AG20443 (cell line): ENCODE data around the gene LDLRAD4.
A peak's percentile ranks its signal among the peaks of the same experiment; 100 is the strongest.
"Not testable (repeated sequence)": the region's sequence is repeated elsewhere in the genome, so short reads cannot be mapped to it uniquely, and the experiment has no call there.

Source experiments
- DNase-seq: peaks from one replicate; pipeline ENCODE4 v3.0.0; 2012; ENCODE audit warnings: low spot score, mixed read lengths

LDLRAD4 gene

DNA sequence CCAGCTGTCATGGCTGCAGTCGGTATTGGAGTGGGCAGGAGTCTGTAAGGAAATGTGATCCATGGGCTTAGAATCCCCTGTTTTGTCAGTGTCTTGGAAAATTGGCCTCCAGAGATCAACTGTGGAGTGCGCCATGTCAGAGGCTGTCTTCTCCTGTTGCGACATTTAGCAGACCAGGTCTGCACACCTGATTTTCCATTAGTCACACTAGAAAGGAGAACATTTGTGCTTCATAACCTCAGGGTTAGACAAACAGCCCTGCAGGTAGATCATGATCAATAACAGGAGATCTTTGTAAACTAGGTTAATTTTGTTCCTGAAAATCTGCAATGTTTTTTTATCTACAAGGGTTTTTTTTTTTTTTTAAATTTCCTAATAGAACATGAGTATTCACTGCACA lies 28.0 kb downstream of the LDLRAD4 start:
- DNase-seq = no peak

DNA sequence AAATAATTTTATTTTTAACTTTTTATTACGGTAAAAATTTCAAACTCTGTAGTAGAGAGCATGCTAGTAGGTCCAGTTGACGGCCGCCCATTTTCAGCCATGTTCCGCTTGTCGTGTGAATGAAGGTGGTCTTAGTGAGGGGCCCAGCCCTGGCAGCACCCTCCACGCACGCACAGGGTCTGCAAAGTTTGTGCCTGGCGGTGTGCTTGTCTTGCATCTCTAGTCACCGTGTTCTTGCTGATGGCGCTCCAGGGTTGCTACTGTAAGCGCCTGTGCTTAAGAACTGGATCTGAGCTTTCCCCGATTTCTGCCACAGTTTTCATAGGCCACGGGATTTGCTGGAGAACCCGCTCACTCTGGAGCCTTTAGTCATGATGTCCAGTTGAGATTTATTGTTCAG lies 28.9 kb downstream of the LDLRAD4 start:
- no peak for DNase-seq

DNA sequence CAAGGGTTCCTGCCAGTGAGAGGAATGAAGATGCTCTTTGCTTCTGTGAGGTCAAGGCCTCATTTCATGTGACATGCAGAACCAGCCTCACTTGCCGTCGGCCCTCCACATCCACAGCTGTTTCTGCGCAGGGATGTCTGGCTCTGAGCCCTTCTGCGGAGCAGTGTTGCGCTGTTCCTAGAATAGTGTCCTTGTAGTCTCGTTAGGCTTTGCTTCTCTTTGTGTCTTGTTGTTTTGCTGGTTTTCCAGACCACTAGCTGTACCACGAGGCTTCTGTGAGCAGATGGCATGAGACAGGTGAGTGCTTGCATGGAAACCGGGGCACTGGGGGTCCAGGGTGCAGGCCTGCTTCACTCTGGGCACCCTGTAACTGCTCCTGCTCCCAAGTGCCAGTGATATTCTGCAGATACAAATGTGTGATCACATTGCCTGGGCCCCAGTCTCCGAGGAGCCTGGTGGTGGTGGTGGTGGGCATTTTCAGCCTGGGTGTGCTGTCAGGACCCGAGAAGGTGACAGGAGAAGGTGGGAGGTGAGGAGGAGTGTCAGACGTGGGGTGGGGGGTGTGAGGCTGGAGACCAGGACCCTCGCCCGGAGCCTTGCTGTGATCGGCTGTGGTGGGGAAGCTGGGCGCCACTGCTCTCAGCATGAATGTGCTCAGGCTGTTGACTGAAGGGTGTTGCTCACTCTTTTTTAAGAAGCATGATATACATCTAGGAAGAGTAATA lies 34.3 kb downstream of the LDLRAD4 start:
- no peak for DNase-seq

DNA sequence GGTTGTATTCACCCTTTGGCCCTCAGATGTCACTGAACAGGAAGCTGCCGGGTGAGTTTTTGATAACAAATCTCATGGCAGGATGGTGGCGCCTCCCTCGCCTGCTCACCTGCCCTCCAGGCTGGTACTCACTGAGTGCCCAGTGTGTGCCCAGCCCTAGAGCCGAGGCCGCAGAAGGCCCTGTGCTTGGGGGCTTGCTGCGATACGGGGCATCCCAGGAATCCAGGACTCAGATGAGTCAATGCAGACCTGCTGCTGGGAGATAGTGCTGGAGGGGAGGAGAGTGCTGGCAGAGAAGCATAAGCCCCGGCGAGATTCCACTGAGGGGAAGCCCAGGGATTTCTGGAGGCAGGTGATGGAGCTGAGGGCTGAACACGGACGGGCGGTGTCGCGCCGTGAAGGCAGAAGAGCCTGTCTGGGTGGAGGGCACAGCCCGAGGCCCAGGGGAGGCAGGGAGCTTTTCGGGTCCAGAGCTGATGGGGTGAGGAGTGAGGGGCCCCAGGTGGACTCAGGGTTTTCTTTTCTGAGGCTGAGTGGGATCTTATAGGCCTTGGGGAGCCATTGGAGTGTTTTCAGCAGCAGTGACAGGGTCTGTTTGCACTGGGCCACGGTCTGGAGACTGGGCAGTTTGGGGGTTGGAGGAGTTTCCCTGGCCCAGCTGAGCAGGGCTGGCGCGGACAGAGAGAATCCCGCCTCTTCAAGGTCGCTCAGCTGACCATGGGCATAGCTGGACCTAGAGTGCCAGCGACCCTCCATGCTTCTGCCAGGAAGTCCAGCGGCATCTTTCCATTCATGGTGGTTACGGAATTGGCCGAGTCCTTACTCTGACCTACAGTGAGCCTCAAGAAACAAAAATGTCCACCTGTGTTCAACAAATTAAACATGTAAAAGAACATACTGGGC lies 35.5 kb downstream of the LDLRAD4 start:
- DNase-seq = no peak

DNA sequence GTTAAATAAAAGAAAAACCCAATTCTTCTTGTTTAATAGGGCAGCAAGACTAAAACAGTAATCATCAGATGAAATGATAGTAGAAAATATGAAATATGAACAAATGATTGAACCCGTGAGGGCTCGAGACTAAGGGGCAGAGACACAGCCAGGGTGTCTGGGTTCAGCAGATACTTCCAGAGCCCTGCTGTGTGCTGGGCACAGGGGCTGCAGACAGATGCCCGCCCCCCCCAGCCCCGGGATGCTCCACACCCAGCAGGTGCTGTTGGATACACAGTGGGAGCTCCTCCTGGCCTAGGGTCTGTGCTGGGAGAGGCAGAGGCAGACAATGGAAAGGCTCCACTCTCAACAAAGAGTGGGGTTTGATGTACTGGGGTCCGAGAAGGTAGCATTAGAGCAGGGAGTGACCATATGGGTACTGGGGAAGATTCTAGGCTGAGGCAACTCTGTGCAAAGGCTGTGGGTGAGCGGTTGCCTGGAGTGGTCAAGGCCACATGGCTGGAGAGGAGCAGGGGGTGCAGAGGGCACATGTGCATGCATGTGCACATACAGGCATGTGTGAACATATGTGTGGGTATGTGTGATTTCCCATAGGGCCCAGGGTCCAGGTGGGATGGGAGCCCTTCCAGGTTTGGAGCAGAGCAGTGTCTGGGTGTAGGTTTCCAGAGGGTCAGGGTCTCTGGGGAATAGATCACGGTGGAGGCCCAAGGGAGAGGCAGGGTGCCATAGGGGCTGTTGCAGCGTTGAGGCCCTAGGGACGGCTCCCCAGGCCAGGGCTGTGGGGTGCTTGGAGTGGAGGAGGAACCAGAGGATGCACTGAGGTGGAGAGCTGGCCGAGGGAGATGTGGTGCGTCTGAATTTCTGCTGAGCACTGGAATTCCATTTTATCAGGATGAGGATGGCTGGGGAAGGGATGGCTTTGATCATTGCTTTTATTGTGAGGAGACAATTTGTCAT lies 36.7 kb downstream of the LDLRAD4 start:
- DNase-seq = no peak

- no peak for DNase-seq
Measured at GRCh38 chr18:13256444-13257305, 38.1 kb downstream of the LDLRAD4 start.

- DNase-seq = no peak
Measured at GRCh38 chr18:13257361-13257980, 38.9 kb downstream of the LDLRAD4 start.

DNA sequence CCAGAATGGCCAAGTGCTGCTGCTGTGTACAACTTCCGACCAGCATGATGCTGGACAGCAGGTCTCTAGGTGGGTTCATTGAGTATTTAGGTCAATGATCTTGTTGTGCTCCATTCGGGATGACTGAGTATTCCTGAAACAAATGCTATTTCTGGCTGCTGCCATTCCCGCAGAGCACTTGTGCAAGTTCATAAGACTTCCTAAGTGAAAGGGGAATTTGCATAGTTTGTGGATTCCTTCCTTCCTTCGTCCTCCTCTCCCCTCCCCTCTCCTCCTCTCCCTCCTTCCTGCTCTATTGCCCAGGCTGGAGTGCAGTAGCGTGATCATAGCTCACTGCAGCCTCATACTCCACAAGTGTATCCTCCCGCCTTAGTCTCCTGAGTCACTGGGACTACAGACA lies 40.4 kb downstream of the LDLRAD4 start:
- DNase-seq = no peak

GRCh38 chr18:13259701-13260100 lies 41.1 kb downstream of the LDLRAD4 start:
- DNase-seq = no peak

GRCh38 chr18:13260197-13260934 lies 41.8 kb downstream of the LDLRAD4 start:
- peak; percentile 38 for DNase-seq

GRCh38 chr18:13260935-13261640 lies 42.5 kb downstream of the LDLRAD4 start:
- no peak for DNase-seq

DNA sequence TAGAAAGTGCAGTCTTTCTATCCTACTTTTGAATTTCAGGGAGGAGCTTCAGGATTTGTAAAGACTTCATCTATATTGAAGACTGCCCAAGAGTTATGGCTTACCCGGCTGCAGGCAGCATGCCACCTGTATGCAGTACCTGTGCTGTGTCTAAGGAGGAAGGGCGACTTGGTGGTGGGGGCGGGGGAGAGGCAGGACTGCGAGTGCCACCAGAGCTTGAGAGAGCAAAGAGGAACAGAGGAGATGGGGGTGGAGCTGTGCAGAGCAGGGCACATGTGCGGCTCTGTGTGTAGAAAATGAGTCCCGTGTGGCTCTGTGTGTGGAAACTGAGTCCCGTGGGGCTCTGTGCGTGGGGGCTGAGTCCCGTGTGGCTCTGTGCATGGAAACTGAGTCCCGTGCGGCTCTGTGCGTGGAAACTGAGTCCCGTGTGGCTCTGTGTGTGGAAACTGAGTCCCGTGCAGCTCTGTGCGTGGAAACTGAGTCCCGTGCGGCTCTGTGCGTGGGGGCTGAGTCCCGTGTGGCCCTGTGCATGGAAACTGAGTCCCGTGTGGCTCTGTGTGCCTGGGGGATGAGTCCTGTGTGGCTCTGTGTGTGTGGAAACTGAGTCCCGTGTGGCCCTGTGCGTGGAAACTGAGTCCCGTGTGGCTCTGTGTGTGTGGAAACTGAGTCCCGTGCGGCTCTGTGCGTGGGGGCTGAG lies 43.2 kb downstream of the LDLRAD4 start:
- no peak for DNase-seq

GRCh38 chr18:13262358-13262680 lies 43.8 kb downstream of the LDLRAD4 start:
- DNase-seq = not testable (repeated sequence)

GRCh38 chr18:13262839-13263691 lies 44.5 kb downstream of the LDLRAD4 start:
- DNase-seq = no peak

DNA sequence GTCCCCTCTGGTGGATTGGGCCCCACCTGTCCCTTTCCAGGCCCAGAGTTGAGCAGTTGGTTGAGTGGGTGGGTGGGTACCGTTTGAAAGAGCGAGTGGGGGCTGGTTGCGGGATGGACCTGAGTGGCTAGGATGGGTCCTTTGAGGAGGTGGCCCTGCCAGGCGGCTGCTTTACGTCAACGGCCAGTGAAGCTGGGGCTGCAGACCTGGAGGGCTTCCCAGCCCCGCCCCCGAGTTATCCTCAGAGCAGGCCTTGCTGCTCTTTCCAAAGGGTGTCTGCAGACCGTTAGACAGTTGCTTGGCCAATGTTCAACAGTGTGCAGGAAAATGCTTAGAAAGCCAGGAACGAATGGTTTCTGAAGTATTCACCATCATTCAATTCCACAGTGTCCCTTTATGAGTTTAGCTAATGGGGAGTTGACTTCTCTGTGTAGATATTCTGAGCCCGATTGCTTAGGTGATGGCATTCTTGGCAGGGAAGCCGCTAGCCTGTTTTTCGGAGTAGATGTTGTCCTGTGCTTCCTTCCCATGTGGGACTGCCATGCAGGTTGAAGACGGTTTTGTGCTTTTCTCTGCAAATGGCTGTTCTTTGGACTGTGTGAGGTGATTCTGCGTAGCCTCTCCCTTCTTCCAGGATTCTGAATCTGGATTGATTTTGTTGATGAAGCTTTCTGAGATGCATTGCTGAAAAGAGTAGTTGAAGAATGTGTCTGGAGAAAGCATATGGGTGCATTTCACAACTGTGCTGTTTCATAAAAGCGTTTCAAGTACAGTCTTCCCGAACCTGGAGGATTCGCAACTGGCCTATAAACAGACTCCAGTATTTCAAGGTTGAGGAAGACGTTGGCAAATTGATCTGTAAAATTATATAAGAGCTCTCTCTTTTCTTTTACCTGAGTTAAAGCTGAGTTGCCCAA lies 45.8 kb downstream of the LDLRAD4 start:
- no peak for DNase-seq

DNA sequence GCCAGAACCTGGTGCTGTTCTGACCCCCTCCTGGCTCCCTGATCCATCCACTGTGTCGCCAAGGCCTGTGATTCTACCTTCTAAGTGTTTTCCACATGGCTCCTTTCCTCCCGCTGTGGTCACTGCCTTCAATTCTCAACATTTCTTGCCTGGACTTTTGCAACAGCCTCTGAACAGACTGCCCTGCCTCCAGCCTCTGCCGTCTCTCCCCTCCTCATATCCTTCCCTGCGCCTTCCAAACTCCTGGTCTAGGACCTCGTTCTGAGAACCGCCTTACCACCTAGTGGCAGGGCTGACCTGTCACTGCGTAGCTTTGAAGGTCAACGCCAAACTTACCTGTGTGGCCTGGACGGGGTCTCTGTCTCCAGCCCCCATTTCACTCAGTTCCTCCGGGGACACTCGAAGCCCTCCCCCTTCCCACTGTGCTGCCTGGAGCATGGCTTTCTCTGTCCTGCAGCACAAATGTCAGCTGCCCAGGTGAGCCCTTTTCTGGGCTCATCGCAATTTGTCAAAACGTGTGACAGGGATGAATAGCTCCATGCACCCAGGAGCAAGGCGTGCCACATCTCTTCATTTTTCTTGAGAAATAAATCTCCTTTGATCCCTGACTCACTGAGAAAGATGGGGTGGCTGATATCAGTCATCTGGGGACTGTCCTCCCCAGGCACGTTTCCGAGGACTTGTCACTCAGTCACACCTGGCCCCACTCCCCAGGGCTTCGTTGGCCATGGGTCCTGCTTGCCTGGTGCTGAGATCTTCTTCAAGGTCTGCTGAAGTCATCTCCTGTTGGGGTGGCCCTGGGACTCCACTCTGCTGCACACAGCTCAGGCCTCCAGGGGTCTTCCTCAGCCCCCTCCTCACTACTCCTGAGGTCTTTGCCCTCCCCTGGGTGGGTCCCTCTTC lies 46.7 kb downstream of the LDLRAD4 start:
- DNase-seq = no peak
